Breast epithelium (tissue), 4 donors: Measurements from ENCODE around the gene MAFG. TPM values are rescaled to one million over a fixed set of nuclear protein-coding genes. Genes with fewer than 3 reads are reported as not detected.

Experiments
- DNase-seq, 2 donors: peaks; one replicate each; pipeline ENCODE4 v3.0.0-alpha.2; 2019; ENCODE audit warnings: low spot score in 2 of 2
- H3K27ac ChIP-seq, 2 donors: fragments of 200-600 bp; sonication (generic) in 1 of 2; one replicate each; pipeline ENCODE4 v1.5.1; 2016 to 2019; ENCODE audit warnings: mild to moderate bottlenecking in 1 of 2
- H3K27me3 ChIP-seq, 2 donors: fragments of 200-600 bp; sonication (generic) in 1 of 2; one replicate each; pipeline versions ENCODE4 v1.5.1 to v1.6.0; 2017 to 2019; ENCODE audit warnings: control low read depth in 1 of 2, mild to moderate bottlenecking in 1 of 2
- H3K36me3 ChIP-seq: fragments of 200-600 bp; one replicate; pipeline ENCODE4 v1.5.1; 2019
- H3K4me1 ChIP-seq, 2 donors: fragments of 200-600 bp; sonication (generic); one replicate each; pipeline ENCODE4 v1.5.1; 2016 to 2019; ENCODE audit warnings: control low read depth in 1 of 2
- H3K4me3 ChIP-seq, 3 donors: fragments of 200-600 bp; sonication (generic); 1 replicate in 2 of 3; 2 replicates in 1 of 3; pipeline ENCODE4 v1.5.1; 2016 to 2019; ENCODE audit warnings: mild to moderate bottlenecking in 3 of 3, moderate library complexity in 2 of 3
- H3K9me3 ChIP-seq, 2 donors: fragments of 200-600 bp; sonication (generic) in 1 of 2; one replicate each; pipeline ENCODE4 v1.5.1; 2016 to 2019; ENCODE audit warnings: control low read depth in 1 of 2
- CTCF ChIP-seq, 3 donors: fragments of 450-650 bp; IDR thresholded peaks; one replicate each; pipeline ENCODE4 v1.5.1; 2016 to 2017; ENCODE audit warnings: antibody characterized with exemption in 3 of 3, mild to moderate bottlenecking in 3 of 3, moderate library complexity in 3 of 3
- POLR2A ChIP-seq: fragments of 450-650 bp; IDR thresholded peaks from one replicate; pipeline ENCODE4 v1.6.1; 2016; ENCODE audit warnings: antibody characterized with exemption, mild to moderate bottlenecking, moderate library complexity
- POLR2AphosphoS5 ChIP-seq, 3 donors: sonication (generic); formaldehyde crosslinking; IDR thresholded peaks; one replicate each; pipeline ENCODE4 v1.6.1; 2017; ENCODE audit warnings: antibody characterized with exemption in 3 of 3
- intact Hi-C: fragments of 100-400 bp; cut with DNase I; formaldehyde crosslinking; loops from one replicate; pipeline ENCODE4 v1.15.1; 2023; ENCODE audit warnings: low total_unique reads
- total RNA-seq, 3 donors: library from RNA; depleted of rRNA; stranded (reverse); fragments of >200 nt; gene quantifications; one replicate each; pipeline ENCODE4 v1.1.0, GENCODE V29; 2016

MAFG gene
- total RNA-seq, 3 donors from 2014 or later = 12.3 to 15.2 (median 14.1) TPM

- intact Hi-C loops = no loop called here
- Histone ChIP-seq H3K9me3 (no peaks in the 10 kb centered on the region), H3K27ac (peak overlapping the region in 1 of 2 donors; percentile 11), H3K36me3 (no peaks in the 10 kb centered on the region), H3K4me1 (peaks cover 2 to 6% of the 10 kb centered on the region in 2 donors), H3K27me3 (no peaks in the 10 kb centered on the region), H3K4me3 (no peak overlapping the region)
- DNase-seq = no peak
- TF ChIP-seq POLR2A (no peak), CTCF (IDR thresholded peaks at IDR 0.05) (no peak)
Measured at GRCh38 chr17:81885454-81885853, 42.1 kb downstream of the MAFG start.

- Histone ChIP-seq H3K4me1 (peaks cover 0 to 2% of the 10 kb centered on the region in 2 donors), H3K27me3 (no peaks in the 10 kb centered on the region), H3K27ac (peak overlapping the region; percentile 22 to 52), H3K9me3 (no peaks in the 10 kb centered on the region), H3K4me3 (no peak overlapping the region), H3K36me3 (no peaks in the 10 kb centered on the region)
- DNase-seq = no peak
- intact Hi-C loops = no loop called here
- TF ChIP-seq POLR2A (no peak), POLR2AphosphoS5 (IDR thresholded peaks at IDR 0.05) (no peak), CTCF (IDR thresholded peaks at IDR 0.05) (no peak)
Measured at GRCh38 chr17:81884968-81885367, 42.6 kb downstream of the MAFG start.

- Histone ChIP-seq H3K4me1 (no peaks in the 10 kb centered on the region), H3K9me3 (no peaks in the 10 kb centered on the region), H3K4me3 (no peak overlapping the region), H3K27me3 (no peaks in the 10 kb centered on the region), H3K36me3 (no peaks in the 10 kb centered on the region), H3K27ac (peak overlapping the region; percentile 22 to 52)
- TF ChIP-seq POLR2A = no peak
- TF ChIP-seq CTCF (IDR thresholded peaks at IDR 0.05) = no peak
- no peak for TF ChIP-seq POLR2AphosphoS5 (IDR thresholded peaks at IDR 0.05)
- intact Hi-C loops = no loop called here
- no peak for DNase-seq
Measured at GRCh38 chr17:81884520-81884919, 43.0 kb downstream of the MAFG start.

GRCh38 chr17:81879121-81879520 is 48.4 kb downstream of the MAFG start:
- intact Hi-C loops = loop anchor here (2.0 kb wide), 1 partner anchor 14 kb away; no protein-coding TSS in a partner anchor
- no peak for DNase-seq
- Histone ChIP-seq H3K4me3 (no peak overlapping the region), H3K27me3 (no peaks in the 10 kb centered on the region), H3K9me3 (no peaks in the 10 kb centered on the region), H3K27ac (no peak overlapping the region), H3K4me1 (no peaks in the 10 kb centered on the region), H3K36me3 (no peaks in the 10 kb centered on the region)
- TF ChIP-seq POLR2A (no peak), POLR2AphosphoS5 (IDR thresholded peaks at IDR 0.05) (no peak), CTCF (IDR thresholded peaks at IDR 0.05) (no peak)

GRCh38 chr17:81878294-81878693 is 49.2 kb downstream of the MAFG start:
- TF ChIP-seq POLR2A (no peak), CTCF (IDR thresholded peaks at IDR 0.05) (no peak)
- no peaks in the 10 kb centered on the region for H3K27me3 ChIP-seq
- no peaks in the 10 kb centered on the region for H3K36me3 ChIP-seq
- DNase-seq = no peak
- no peaks in the 10 kb centered on the region for H3K9me3 ChIP-seq
- no peak overlapping the region for H3K27ac ChIP-seq
- peaks cover 0 to under 1% of the 10 kb centered on the region in 2 donors for H3K4me1 ChIP-seq
- H3K4me3 ChIP-seq = no peak overlapping the region
- intact Hi-C loops = loop anchor here (2.0 kb wide), 1 partner anchor 15 kb away; no protein-coding TSS in a partner anchor
